GM18907 (cell line): ENCODE results near the gene TDG.
"Not testable (repeated sequence)": the region's sequence is repeated elsewhere in the genome, so short reads cannot be mapped to it uniquely, and the experiment has no call there.

Experiments used
- ATAC-seq: cut with Tn5 transposase; IDR thresholded peaks from one replicate; pipeline ENCODE4 v1.9.1; 2021; ENCODE audit warnings: mild to moderate bottlenecking, moderate library complexity; ENCODE audit not compliant: unreplicated experiment

Gene TDG

GRCh38 chr12:104012331-104012730, 46.7 kb downstream of the TDG start:
- ATAC-seq: no peak

DNA sequence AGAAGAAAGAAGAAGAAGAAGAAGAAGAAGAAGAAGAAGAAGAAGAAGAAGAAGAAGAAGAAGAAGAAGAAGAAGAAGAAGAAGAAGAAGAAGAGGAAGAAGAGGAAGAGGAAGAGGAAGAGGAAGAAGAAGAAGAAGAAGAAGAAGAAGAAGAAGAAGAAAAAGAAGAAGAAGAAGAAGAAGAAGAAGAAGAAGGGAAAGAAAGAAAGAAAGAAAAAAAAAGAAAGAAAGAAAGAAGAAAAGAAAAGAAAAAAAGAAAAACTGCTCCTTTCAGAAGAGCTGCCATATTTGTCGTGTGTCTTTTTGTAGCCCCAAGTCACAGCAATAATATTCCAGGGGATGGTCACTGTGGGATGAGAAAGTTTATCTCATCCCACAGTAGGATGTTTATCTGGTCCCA, 56.2 kb downstream of the TDG start:
- ATAC-seq: not testable (repeated sequence)

- no peak for ATAC-seq
Measured at GRCh38 chr12:104022786-104023185, 57.1 kb downstream of the TDG start.

DNA sequence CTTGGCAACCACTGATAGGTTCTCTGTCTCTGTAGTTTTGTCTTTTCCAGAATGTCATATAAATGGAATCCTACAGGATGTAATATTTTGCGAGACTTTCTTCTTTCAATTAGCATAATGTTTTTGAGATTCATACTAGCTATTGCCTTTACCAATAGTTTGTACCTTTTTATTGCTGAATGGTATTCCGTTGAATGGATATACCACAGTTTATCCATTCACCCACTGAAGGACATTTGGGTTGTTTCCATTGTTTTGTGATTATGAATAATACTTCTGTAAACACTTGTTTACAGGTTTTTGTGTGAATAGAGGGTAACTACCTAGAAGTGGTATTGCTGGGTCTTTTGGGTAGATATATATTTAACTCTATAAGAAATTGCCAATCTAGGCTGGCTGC, 58.0 kb downstream of the TDG start:
- no peak for ATAC-seq

DNA sequence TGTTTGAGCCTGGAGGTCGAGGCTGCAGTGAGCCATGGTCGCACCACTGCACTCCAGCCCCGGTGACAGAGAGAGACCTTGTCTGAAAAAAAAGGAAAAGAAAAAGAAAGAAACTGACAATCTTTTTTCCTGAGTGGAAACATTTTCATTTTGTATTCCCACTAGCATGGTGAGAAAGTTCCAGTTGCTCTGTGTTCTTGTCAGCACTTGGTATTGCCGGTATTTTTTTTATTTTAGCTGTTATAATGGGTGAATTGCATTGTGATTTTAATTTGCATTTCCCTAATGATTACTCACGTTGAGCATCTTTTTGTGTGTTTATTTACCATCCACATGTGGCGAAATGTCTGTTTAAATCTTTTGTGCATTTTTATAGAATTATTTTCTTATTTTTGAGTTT, 58.7 kb downstream of the TDG start:
- no peak for ATAC-seq

DNA sequence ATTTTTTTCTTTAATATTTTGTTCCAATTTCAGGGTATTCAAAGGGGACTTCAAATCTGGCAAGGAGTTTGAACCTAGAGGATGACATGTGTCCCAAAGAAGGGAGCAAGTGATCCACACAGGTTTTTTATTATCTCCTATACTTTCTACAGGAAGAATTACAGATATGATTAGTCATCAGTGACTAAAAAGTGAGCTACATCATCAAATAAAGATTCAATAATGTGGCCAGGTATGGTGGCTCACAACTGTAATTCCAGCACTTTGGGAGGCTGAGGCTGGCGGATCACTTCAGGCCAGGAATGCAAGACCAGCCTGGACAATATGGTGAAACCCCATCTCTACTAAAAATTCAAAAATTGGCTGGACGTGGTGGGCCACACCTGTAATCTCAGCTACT, 60.1 kb downstream of the TDG start:
- ATAC-seq: no peak

GRCh38 chr12:104026841-104027599, 61.3 kb downstream of the TDG start:
- ATAC-seq: no peak

GRCh38 chr12:104030596-104030995, 64.9 kb downstream of the TDG start:
- ATAC-seq: not testable (repeated sequence)

GRCh38 chr12:104036143-104036542, 70.5 kb downstream of the TDG start:
- ATAC-seq: not testable (repeated sequence)
